ENCODE results near the gene LMCD1. TPM values are rescaled to one million over a fixed set of nuclear protein-coding genes. Genes with fewer than 3 reads are reported as not detected.

Gene LMCD1, protein sequence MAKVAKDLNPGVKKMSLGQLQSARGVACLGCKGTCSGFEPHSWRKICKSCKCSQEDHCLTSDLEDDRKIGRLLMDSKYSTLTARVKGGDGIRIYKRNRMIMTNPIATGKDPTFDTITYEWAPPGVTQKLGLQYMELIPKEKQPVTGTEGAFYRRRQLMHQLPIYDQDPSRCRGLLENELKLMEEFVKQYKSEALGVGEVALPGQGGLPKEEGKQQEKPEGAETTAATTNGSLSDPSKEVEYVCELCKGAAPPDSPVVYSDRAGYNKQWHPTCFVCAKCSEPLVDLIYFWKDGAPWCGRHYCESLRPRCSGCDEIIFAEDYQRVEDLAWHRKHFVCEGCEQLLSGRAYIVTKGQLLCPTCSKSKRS
- under 1 TPM in 1 of 3 donors, not detected in 2; 0.24 TPM for polyA plus RNA-seq

DNA sequence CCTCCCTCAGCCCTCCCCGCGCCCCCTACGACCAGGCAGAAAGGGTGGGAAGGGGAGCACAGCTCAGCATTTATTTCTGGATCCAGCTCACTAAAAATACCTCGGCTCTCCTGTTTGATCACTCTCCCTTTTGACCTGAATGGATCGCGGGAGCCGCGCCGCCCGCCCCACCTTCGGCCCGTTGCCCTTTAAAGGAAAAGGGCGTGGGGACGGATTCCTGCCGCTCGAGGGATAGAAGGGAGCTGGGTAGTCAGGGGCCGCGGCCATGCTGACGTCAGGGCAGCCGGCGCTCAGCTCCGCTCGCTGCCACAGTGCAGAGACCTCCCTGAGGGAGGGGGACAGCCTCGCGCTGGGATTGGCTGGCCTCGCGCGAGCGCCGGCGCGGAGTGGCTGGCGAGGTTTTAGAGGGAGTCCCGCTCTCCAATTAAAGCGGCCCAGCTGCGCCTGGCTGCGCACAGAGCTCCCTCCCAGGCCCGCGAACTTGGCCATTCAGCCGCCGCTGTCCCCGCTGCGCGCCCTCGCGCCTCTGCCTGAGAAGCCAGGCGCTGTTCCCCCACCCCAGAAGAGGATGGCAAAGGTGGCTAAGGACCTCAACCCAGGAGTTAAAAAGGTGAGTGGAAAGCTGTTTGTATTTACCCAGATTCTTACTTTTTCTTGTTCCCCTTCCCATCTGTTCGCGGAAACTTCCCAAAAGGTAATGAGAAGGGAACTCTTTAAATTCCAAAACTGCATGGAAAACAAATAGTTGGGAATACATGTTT is at the start of gene LMCD1:
TSS of gene LMCD1 (plus strand) at position 453 of the 761 bp plus-strand sequence. CDS start at position 569, 116 bp downstream.
- Mint-ChIP-seq H3K27ac (peak within 1 kb of the TSS in 5 of 6 donors; percentile 67 to 85 (median 83)), H3K4me3 (peak within 1 kb of the TSS; percentile 85 to 91 (median 86)), H3K4me1 (peaks cover 8 to 14% of the 10 kb centered on the region in 2 donors), H3K36me3 (no peaks in the 10 kb centered on the region), H3K27me3 (ENCODE audit: low read depth in 3 of 3) (peaks cover 0 to 9% (median 6%) of the 10 kb centered on the region in 3 donors), H3K9me3 (no peaks in the 10 kb centered on the region)
- peak; percentile 75 to 84 (median 83) for DNase-seq

DNA sequence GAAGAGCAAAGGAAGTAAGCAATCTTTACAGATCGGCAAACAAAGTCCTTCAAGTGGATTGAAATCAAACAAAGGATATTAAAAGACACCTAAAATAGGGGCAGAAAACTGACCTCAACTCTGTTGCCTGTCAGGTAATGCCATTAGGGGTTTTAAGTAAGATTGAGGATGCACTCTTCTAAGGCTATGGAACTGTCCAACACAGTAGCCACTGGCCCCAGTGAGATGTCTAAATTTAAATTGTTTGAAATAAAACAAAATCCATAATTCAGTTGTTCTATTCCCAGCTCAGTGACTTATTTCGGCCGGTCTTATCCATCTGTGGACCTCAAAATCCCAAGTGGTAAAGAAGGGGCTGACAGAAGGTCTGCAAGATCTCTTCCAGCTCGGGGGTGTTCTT is 49.5 kb upstream of the LMCD1 start:
- no peak overlapping the region for H3K27ac Mint-ChIP-seq
- H3K4me1 Mint-ChIP-seq = no peaks in the 10 kb centered on the region
- H3K4me3 Mint-ChIP-seq = no peak overlapping the region
- no peak for DNase-seq
- no peaks in the 10 kb centered on the region for H3K36me3 Mint-ChIP-seq
- peaks cover 0 to 3% (median 0%) of the 10 kb centered on the region in 3 donors for H3K27me3 Mint-ChIP-seq (ENCODE audit: low read depth in 3 of 3)
- no peaks in the 10 kb centered on the region for H3K9me3 Mint-ChIP-seq

DNA sequence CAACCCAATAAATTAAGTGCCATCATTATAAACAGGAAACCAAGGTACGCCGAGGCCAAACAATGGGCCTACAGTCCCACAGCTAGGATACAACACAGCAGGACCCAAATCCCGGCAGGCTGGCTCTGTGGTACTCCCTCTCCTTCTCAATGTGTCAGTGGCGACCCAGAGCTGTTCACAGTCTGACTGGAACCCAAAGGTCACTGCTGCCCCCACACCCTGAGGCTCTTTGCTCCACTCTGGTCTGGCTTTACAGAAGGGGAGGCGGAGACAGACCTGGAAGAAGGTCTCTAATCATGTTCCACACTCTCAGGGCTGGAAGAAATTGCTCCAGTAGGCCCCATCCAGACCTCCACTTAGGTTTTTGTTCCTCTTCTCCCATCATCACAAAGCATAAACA is 48.5 kb upstream of the LMCD1 start:
- Mint-ChIP-seq H3K36me3 (no peaks in the 10 kb centered on the region), H3K27me3 (ENCODE audit: low read depth in 3 of 3) (peaks cover 0 to 3% (median 0%) of the 10 kb centered on the region in 3 donors), H3K4me1 (no peaks in the 10 kb centered on the region), H3K4me3 (no peak overlapping the region), H3K9me3 (no peaks in the 10 kb centered on the region), H3K27ac (no peak overlapping the region)
- no peak for DNase-seq

DNA sequence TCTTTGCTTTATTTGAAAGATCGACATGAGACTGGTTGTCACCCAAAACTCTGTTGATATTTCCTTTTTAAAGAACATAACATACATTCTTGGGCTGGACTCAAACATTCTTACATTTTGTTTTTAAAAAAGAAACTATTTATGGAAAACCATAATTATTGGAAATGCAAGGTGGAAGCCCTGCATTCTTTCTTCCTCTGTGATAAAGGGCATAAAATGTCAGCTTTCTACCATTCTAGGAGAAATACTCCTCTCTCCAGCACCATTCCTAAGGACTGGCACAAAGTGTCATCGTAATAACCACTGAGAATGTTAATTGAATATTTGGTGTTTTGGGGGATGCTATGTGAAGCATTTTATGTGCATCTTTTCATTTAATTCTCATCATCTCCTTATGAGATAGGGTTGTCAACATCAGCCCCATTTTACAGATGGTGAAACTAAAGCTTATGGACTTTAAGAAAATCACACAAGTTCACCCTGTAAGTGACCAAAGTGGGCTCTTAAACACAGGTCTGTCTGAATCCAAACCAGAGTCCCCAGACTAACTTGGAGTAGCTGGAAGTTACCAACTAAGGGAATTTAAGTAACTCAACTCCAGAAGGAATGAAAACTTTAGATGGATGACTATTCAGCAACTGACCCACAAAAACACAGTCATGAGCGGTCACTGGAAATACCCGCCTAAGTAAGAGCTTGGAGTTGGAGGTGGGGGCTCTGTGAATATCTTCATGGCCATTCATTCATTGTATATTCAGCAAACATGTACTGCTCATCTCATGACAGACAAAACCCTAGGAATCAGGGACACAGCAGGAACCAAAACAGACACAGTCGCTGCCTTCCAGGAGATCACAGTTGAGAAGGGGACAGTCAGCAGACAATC is 45.9 kb upstream of the LMCD1 start:
- Mint-ChIP-seq H3K9me3 (no peaks in the 10 kb centered on the region), H3K4me3 (no peak overlapping the region), H3K4me1 (no peaks in the 10 kb centered on the region), H3K27ac (no peak overlapping the region), H3K27me3 (ENCODE audit: low read depth in 3 of 3) (peaks cover 0 to 3% (median 0%) of the 10 kb centered on the region in 3 donors), H3K36me3 (no peaks in the 10 kb centered on the region)
- DNase-seq = no peak

DNA sequence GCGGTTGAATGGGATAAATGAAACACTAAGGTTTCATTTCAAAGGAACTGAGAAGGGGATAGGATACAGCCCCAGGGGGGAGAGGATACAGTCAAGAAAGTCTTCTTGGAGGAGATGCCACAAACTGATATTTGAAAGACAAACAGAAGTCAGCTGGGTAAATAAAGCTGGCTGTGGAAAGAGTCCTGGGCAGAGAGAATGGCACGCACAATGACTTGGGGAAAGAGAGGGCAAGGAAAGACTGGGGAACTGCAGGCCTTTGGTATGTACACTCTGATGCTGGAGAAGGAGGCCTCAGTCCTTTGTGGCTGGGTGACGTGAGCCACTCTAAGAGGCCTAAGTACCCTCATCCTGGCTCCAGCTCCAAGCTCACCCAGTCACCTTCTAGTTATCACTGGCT is 45.2 kb upstream of the LMCD1 start:
- Mint-ChIP-seq H3K27me3 (ENCODE audit: low read depth in 3 of 3) (peaks cover 0 to 3% (median 0%) of the 10 kb centered on the region in 3 donors), H3K36me3 (no peaks in the 10 kb centered on the region), H3K4me1 (no peaks in the 10 kb centered on the region), H3K4me3 (no peak overlapping the region), H3K27ac (no peak overlapping the region), H3K9me3 (no peaks in the 10 kb centered on the region)
- no peak for DNase-seq

DNA sequence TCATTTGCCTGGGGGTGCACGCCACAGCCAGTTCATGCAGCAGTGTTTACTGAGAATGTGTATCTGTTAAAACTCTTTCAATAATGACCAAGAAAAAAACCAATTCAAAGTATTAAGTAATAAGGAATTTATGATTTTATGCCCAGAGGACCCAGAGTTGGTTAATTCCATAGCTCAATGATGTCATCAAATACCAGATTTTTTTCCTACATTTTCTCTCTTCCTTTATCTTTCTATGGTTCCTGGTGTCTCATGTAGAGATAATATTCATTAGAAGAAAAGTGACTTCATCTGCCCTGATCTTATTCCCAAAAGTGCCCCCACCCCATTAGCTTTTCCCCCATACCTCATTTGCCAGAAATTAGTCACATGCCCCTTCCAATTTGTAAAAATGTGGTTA is 44.6 kb upstream of the LMCD1 start:
- no peak overlapping the region for H3K4me3 Mint-ChIP-seq
- H3K27me3 Mint-ChIP-seq (ENCODE audit: low read depth in 3 of 3) = peaks cover 0 to 3% (median 0%) of the 10 kb centered on the region in 3 donors
- H3K36me3 Mint-ChIP-seq = no peaks in the 10 kb centered on the region
- no peak overlapping the region for H3K27ac Mint-ChIP-seq
- no peaks in the 10 kb centered on the region for H3K9me3 Mint-ChIP-seq
- DNase-seq = no peak
- no peaks in the 10 kb centered on the region for H3K4me1 Mint-ChIP-seq

DNA sequence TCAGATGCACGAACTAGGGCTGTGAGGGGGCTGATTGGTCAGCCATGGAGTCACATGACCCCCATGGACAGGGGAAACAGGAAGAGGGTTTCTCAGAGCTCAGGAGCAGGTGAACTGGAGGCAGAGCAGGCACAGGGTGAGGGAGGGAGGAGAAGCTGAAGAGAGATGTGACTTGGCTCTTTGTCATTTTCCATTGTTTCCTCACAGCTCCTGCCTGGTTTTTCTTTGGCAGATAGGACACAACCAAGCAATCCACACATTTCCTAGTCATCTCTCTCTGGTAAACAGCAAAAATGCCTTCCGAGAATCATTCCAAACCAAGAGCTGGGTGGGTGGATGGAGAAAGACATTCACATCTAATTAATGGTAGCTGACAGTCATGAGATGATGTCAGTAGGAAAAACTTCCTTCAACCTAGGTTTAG is 43.4 kb upstream of the LMCD1 start:
- no peak for DNase-seq
- peaks cover 0 to 3% (median 3%) of the 10 kb centered on the region in 3 donors for H3K27me3 Mint-ChIP-seq (ENCODE audit: low read depth in 3 of 3)
- no peak overlapping the region for H3K4me3 Mint-ChIP-seq
- H3K36me3 Mint-ChIP-seq = no peaks in the 10 kb centered on the region
- H3K9me3 Mint-ChIP-seq = peaks cover 0 to 2% (median 0%) of the 10 kb centered on the region in 6 donors
- H3K27ac Mint-ChIP-seq = no peak overlapping the region
- H3K4me1 Mint-ChIP-seq = no peaks in the 10 kb centered on the region

DNA sequence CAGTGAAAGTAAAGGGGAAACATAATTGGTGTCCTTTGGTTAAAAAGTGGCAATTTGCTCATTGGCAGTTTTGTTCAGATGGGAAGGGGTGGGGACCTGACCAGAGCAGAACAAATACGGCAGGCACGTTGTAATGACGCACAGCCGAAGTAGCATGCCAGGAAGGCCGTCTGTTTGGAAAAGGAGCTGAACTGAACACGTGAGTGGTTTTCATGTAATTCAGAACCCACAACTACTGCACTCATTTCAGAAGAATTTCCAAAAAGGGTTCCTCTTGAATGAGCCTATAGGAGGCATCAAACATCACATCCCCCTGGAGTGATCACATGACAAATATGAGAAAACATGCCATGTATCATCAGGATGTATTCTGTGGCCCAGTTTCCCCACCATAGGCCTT is 42.9 kb upstream of the LMCD1 start:
- no peak overlapping the region for H3K27ac Mint-ChIP-seq
- H3K4me1 Mint-ChIP-seq = no peaks in the 10 kb centered on the region
- H3K9me3 Mint-ChIP-seq = peaks cover 0 to 2% (median 0%) of the 10 kb centered on the region in 6 donors

DNA sequence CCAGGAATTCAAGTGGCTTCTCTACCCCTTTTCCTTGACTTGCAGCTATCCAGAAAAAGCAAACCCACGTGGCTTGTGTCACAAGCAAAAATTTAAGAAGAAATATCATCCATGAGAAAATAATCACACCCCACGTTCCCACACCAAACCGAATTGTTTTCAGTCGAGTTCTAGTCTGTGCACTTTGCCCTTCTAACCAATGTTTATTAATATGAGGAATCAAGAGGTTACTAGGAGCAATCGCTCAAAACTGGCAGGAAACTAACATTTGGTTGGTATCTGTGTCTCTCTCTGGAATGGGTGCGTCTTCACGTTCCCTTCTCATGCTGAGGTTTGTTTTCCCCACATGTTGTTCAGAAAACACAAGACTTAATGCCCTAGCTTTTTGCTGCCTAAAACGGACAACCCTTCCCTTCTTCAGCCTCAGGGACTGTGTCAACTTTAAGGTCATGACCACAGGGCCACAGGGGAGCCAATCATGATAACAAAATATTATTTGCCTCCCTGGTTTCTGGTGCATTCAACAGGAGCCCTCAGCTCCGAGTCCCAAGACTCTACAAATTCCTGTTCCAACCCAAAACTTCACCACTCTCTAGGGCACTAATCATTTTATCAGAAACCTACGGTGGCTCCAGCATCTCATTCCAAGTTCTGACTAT is 41.4 kb upstream of the LMCD1 start:
- DNase-seq = no peak
- Mint-ChIP-seq H3K36me3 (no peaks in the 10 kb centered on the region), H3K4me1 (no peaks in the 10 kb centered on the region), H3K27me3 (ENCODE audit: low read depth in 3 of 3) (peaks cover 0 to 5% (median 1%) of the 10 kb centered on the region in 3 donors), H3K9me3 (peaks cover 0 to 2% (median 0%) of the 10 kb centered on the region in 6 donors), H3K4me3 (no peak overlapping the region), H3K27ac (no peak overlapping the region)

More for the DNA sequence above, 42.9 kb upstream of the LMCD1 start:
- DNase-seq = no peak
- Mint-ChIP-seq H3K36me3 (no peaks in the 10 kb centered on the region), H3K27me3 (ENCODE audit: low read depth in 3 of 3) (peaks cover under 1 to 4% (median 3%) of the 10 kb centered on the region in 3 donors), H3K4me3 (no peak overlapping the region)

DNA sequence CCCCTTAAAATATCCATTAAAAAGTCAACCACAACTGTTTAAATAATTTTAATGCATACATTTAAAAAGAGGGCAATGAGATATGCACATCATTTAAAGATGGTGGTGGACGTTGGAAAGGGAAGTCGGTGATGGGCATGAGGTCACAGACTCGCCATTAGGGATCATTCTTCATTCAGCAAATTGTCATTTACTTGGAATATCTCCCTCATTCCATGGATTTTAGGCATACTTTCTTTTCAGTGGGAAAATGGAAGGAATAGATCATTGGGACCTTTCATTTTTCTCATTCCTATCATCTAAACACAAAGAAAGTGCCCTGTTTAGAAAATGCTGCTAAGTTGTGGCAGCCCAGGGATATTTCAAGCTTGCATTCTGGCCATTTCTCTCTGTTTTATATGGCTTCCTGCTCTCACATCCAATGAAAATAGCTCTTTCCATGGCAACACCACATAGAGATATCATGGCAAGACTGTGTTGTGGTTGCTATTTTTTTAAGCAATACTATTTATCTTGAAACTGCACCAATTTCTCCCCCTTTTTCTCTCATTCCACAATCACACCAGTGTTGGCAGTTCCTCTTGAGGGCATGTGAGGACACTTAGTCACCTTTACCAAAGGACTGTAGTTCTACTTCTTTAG is 40.7 kb upstream of the LMCD1 start:
- H3K4me3 Mint-ChIP-seq = no peak overlapping the region
- H3K36me3 Mint-ChIP-seq = no peaks in the 10 kb centered on the region

DNA sequence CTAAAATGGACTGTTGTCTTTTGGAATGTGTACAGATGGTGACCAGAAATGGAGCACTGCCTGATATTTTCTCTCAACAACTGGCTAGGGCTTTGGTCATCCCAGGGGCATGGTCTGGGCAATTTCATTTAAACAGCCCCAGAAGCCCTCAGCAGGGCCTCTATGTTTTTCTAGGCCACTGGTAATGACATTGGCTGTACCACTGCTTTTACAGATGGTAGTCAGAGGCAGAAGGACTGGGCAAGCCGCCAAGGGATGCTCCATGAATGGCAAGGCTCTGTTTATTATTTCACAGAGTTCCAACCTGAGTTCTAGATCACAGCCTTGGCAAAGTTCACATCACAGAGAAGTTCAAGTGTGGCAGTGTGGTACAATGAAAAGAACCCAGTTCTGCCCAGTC is 37.0 kb upstream of the LMCD1 start:
- H3K36me3 Mint-ChIP-seq = no peaks in the 10 kb centered on the region
- no peak overlapping the region for H3K4me3 Mint-ChIP-seq

More for the DNA sequence above, 40.7 kb upstream of the LMCD1 start:
- no peak for DNase-seq
- H3K27me3 Mint-ChIP-seq (ENCODE audit: low read depth in 3 of 3) = peaks cover 0 to 5% (median 1%) of the 10 kb centered on the region in 3 donors
- H3K27ac Mint-ChIP-seq = no peak overlapping the region
- no peaks in the 10 kb centered on the region for H3K4me1 Mint-ChIP-seq
- H3K9me3 Mint-ChIP-seq = peaks cover 0 to 2% (median 0%) of the 10 kb centered on the region in 6 donors

DNA sequence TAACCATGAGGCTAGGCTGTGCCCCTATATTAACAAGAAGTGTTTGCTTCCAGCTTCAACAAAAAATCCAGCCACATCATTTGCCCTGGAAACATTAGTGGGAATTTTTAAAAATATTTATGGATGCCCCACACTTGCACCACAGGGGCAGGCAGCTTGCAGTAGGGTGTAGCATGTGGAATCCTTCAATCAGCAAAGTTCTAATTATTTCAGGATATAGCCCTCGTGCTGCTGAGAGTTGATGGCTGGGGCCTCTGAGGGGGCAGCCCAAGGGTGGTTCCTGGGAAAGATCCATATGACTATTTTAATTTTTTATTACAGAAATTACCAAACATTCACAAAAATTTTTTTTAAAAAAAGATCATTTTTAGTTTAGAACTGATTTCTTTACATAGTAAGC is 35.1 kb upstream of the LMCD1 start:
- Mint-ChIP-seq H3K36me3 (peaks cover 0 to 3% (median 0%) of the 10 kb centered on the region in 3 donors), H3K4me1 (no peaks in the 10 kb centered on the region), H3K27ac (no peak overlapping the region), H3K9me3 (peaks cover 0 to 2% (median 0%) of the 10 kb centered on the region in 6 donors), H3K27me3 (ENCODE audit: low read depth in 3 of 3) (peaks cover 0 to 10% (median 7%) of the 10 kb centered on the region in 3 donors), H3K4me3 (no peak overlapping the region)
- no peak for DNase-seq

More for the DNA sequence above, 37.0 kb upstream of the LMCD1 start:
- H3K4me1 Mint-ChIP-seq = no peaks in the 10 kb centered on the region
- no peak overlapping the region for H3K27ac Mint-ChIP-seq
- H3K27me3 Mint-ChIP-seq (ENCODE audit: low read depth in 3 of 3) = peaks cover 0 to 10% (median 5%) of the 10 kb centered on the region in 3 donors
- H3K9me3 Mint-ChIP-seq = peaks cover 0 to 2% (median 0%) of the 10 kb centered on the region in 6 donors
- no peak for DNase-seq

Data from immature natural killer cell (primary cell).